Mesothelial cell of epicardium (in vitro differentiated cells): Measurements from ENCODE around the gene NSF. TPM values are rescaled to one million over a fixed set of nuclear protein-coding genes. Genes with fewer than 3 reads are reported as not detected.

Experiments
- DNase-seq, 2 experiments: peaks; one replicate each; pipeline ENCODE4 v3.0.0; 2021; ENCODE audit warnings: low spot score in 2 of 2; ENCODE audit not compliant: unreplicated experiment in 2 of 2
- H3K27ac Mint-ChIP-seq: 2 replicates; pipeline ENCODE4 v1.8.0; 2021; ENCODE audit warnings: mixed read lengths
- H3K27me3 Mint-ChIP-seq: 2 replicates; pipeline ENCODE4 v1.8.0; 2021; ENCODE audit warnings: low read depth, mixed read lengths
- H3K36me3 Mint-ChIP-seq: 2 replicates; pipeline ENCODE4 v1.8.0; 2021; ENCODE audit warnings: mixed read lengths
- H3K4me1 Mint-ChIP-seq: 2 replicates; pipeline ENCODE4 v1.8.0; 2021; ENCODE audit warnings: mixed read lengths
- H3K4me3 Mint-ChIP-seq: 2 replicates; pipeline ENCODE4 v1.8.0; 2021; ENCODE audit warnings: mild to moderate bottlenecking, moderate library complexity, mixed read lengths
- H3K9me3 Mint-ChIP-seq: 2 replicates; pipeline ENCODE4 v1.8.0; 2021; ENCODE audit warnings: mixed read lengths
- total RNA-seq: library from RNA; stranded (reverse); gene quantifications from 3 replicates; pipeline ENCODE4 v1.2.1, GENCODE V29; 2021
- TF ChIP-seq, protein P1 (sequence below): fragments of 200-600 bp; sonication (generic); IDR thresholded peaks from one replicate; pipeline ENCODE4 v1.5.0; 2021; ENCODE audit warnings: antibody characterized with exemption; ENCODE audit not compliant: unreplicated experiment

The NSF gene
- total RNA-seq, 1 donor from 2014 or later = 32.8 TPM

DNA sequence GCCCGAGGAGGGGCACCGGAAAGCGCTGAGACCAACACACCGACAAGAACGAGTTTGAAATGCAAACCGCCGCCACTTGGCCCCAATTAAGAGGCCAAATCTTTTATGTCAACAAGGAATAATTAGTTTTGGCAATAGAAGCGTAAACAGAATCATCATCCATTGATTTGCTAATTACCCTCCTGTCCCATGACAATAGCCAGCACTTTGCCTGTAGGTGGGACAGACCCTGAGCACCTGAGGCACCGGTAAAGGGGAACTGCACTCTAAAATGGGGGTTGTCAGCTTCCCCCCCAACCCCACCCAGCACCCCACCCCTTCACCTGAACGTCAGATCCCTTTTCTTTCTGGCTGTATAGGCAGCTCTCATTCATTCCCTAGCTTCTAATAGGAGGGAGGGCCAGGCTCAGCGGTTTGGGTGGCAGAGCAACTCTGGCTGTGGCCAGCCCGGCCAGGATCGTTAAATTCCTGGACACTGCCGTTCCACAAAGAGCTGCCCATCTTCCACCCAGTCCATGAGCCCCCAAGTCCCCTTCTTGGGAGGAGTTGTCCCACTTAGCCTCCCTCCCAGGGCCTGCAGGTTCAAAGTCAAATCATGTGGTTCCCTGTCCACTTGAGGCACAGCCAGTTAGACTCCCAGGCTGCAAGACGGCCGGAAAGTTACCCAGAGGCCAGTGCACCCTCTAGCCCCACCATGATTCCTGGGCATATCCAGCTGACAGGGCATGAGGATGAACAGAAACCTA, 182.2 kb downstream of the NSF start:
- peaks cover 9% of the 10 kb centered on the region for H3K36me3 Mint-ChIP-seq

DNA sequence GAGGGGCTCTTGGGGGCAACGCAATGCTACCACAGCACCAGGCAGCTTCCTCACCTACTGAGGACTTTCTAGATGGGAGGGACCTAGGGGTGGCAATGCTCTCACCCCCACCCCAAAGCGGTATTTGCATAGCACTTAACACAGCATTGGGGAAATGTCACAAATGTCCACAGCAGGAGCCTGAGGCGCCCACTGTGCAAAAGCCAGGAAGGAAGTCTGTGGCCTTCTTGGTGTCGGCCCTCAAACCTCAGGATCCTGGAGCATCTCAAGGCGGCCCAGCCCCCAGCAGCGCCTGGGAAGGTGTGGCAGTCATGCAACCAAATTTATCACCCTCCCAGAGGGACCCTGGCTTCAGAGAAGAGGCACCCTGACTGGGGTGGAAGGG, 182.7 kb downstream of the NSF start:
- Mint-ChIP-seq H3K27me3 (no peaks in the 10 kb centered on the region), H3K27ac (peak overlapping the region; percentile 79), H3K4me3 (no peak overlapping the region), H3K4me1 (peaks cover 34% of the 10 kb centered on the region), H3K36me3 (peaks cover 7% of the 10 kb centered on the region), H3K9me3 (no peaks in the 10 kb centered on the region)
- DNase-seq = no peak
- TF ChIP-seq, protein P1, sequence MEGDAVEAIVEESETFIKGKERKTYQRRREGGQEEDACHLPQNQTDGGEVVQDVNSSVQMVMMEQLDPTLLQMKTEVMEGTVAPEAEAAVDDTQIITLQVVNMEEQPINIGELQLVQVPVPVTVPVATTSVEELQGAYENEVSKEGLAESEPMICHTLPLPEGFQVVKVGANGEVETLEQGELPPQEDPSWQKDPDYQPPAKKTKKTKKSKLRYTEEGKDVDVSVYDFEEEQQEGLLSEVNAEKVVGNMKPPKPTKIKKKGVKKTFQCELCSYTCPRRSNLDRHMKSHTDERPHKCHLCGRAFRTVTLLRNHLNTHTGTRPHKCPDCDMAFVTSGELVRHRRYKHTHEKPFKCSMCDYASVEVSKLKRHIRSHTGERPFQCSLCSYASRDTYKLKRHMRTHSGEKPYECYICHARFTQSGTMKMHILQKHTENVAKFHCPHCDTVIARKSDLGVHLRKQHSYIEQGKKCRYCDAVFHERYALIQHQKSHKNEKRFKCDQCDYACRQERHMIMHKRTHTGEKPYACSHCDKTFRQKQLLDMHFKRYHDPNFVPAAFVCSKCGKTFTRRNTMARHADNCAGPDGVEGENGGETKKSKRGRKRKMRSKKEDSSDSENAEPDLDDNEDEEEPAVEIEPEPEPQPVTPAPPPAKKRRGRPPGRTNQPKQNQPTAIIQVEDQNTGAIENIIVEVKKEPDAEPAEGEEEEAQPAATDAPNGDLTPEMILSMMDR = no peak

More for the DNA sequence above, 182.2 kb downstream of the NSF start:
- H3K27ac Mint-ChIP-seq = peak overlapping the region; percentile 87
- DNase-seq = no peak
- H3K4me1 Mint-ChIP-seq = peaks cover 34% of the 10 kb centered on the region
- no peaks in the 10 kb centered on the region for H3K9me3 Mint-ChIP-seq
- no peaks in the 10 kb centered on the region for H3K27me3 Mint-ChIP-seq
- peak overlapping the region; percentile 74 for H3K4me3 Mint-ChIP-seq
- TF ChIP-seq, protein P1 = no peak

DNA sequence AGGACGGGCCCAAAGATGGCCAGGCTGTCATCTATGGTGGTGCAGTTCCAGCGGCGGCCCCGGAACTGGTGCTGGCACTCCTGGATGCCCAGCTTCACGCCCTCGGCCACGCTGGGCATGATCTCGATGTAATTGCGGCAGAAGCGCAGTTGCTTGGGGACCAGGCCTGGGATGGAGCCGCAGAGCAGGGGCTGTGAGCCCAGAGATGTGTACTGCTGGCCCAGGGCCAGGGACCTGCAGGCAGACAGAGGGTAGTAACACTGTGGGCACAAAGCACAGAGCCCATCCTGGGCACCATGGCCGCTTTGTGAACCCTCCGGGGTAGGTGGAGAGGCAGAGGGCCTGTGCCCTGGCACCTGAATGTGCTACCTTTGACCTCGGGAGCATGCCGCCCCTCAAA, 183.2 kb downstream of the NSF start:
- no peaks in the 10 kb centered on the region for H3K27me3 Mint-ChIP-seq
- H3K36me3 Mint-ChIP-seq = peaks cover 4% of the 10 kb centered on the region
- TF ChIP-seq, protein P1 = no peak
- H3K27ac Mint-ChIP-seq = no peak overlapping the region
- no peak overlapping the region for H3K4me3 Mint-ChIP-seq
- H3K9me3 Mint-ChIP-seq = no peaks in the 10 kb centered on the region
- DNase-seq = no peak
- peaks cover 34% of the 10 kb centered on the region for H3K4me1 Mint-ChIP-seq

DNA sequence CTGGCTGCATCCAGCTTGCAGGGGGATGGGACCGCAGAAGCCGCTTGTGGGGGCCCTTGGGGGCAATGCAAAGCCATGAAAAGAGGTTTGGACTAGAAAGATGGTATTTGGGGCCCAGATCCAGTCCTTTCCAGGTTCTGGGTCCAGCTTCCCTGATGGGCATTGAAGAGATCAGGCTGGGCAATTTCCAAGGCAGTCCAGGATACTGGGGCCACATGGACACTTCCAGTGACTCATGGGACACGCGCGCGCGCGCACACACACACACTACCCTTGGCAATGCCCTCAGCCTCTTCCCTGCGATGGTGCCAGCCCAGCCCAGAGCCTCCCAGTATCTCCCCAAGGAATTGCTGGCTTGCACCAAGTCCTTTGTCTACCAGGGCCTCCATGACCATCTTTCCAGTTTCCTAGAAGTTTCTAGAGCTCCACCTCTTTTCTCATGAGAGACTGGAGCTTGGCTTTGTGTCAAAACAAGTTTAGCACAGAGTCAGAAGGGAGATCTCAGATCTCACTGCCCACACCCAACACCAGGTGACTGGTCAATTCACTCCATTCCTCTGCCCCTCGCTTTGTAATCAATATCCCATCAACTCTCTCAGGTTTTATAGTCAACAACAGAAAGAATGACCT, 183.8 kb downstream of the NSF start:
- no peak for DNase-seq
- H3K4me1 Mint-ChIP-seq = peaks cover 34% of the 10 kb centered on the region
- peak overlapping the region; percentile 76 for H3K27ac Mint-ChIP-seq
- H3K4me3 Mint-ChIP-seq = no peak overlapping the region
- H3K27me3 Mint-ChIP-seq = no peaks in the 10 kb centered on the region
- TF ChIP-seq, protein P1 = no peak
- H3K9me3 Mint-ChIP-seq = no peaks in the 10 kb centered on the region
- peaks cover 4% of the 10 kb centered on the region for H3K36me3 Mint-ChIP-seq

DNA sequence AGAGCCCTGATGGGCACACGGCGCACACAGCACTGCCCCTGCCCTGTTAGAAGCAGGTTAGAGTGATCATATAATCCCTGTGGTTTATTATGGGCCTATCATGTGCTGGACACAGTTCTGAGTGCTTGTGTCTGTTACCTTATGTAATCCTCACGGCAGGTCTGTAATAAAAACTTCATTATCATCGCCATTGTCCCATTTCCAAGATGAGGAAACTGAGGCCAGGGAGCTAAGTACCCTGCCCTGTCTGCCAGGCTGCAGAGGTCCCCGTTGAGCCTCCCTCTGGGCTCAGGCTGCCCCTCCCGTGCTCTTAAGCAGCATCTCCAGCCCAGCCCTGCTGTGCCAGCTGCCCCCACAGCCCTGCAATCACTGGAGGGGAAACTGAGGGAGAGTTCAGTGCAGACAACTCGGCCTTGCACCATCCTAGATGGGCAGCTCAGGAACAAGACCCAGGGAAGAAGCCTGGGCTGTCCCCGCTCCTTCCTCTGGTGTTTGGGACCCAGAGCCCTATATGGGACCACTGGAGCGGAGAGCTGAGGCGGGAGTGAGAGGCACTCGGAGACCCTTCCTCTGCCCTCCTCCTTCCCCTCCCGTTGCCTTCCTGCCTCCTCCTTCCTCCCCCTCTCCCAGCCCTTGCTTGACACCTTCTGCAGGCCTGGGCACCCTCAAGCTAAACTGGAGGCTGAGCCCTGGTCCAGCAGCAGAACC, 186.0 kb downstream of the NSF start:
- Mint-ChIP-seq H3K9me3 (no peaks in the 10 kb centered on the region), H3K4me1 (peaks cover 32% of the 10 kb centered on the region), H3K36me3 (peaks cover 6% of the 10 kb centered on the region), H3K27ac (no peak overlapping the region), H3K4me3 (no peak overlapping the region), H3K27me3 (no peaks in the 10 kb centered on the region)
- no peak for DNase-seq
- TF ChIP-seq, protein P1 = no peak
